K562 (cell line): Measurements from ENCODE around the gene COL25A1.

ENCODE experiments used
- CEBPB ChIP-seq: fragments of 450-650 bp; IDR thresholded peaks from 2 replicates; pipeline ENCODE4 v1.6.1; 2016; ENCODE audit warnings: missing genetic modification characterization, missing compliant biosample characterization
- CTCF ChIP-seq, 3 experiments: IDR thresholded peaks in 2 of 3; conservative IDR thresholded peaks in 1 of 3; 2 replicates each; pipeline ENCODE4 v1.5.1; 2011 to 2012; ENCODE audit warnings: low read length in 3 of 3, mild to moderate bottlenecking in 3 of 3, control low read depth in 2 of 3, improper control_type of control experiment in 1 of 3, inconsistent platforms in 1 of 3, low read depth in 1 of 3, mixed read lengths in 1 of 3, moderate library complexity in 1 of 3; ENCODE audit not compliant: insufficient read depth in 2 of 3
- FOXM1 ChIP-seq, 2 experiments: fragments of 450-650 bp in 1 of 2; sonication (generic) in 1 of 2; formaldehyde crosslinking in 1 of 2; IDR thresholded peaks; 2 replicates each; pipeline versions ENCODE4 v1.6.1 to v1.9.0; 2017 to 2022; ENCODE audit warnings: low read depth in 2 of 2, mild to moderate bottlenecking in 2 of 2, missing genetic modification reagents in 1 of 2, moderate library complexity in 1 of 2
- MAFF ChIP-seq: IDR thresholded peaks from 2 replicates; pipeline ENCODE4 v1.6.1; 2012; ENCODE audit warnings: low read length, improper control_type of control experiment
- USF2 ChIP-seq: sonication (generic); formaldehyde crosslinking; IDR thresholded peaks from 2 replicates; pipeline ENCODE4 v1.5.0; 2020; ENCODE audit warnings: missing genetic modification reagents
- ZNF140 ChIP-seq: fragments of 250-450 bp; sonication (Bioruptor Pico); IDR thresholded peaks from 2 replicates; pipeline ENCODE4 v1.8.0; 2021; ENCODE audit warnings: moderate library complexity, mild to moderate bottlenecking, inconsistent platforms

GRCh38 chr4:109127866-109128265 lies 174.6 kb downstream of the COL25A1 start:
- TF ChIP-seq FOXM1 (IDR thresholded peaks at IDR 0.05; ENCODE audit: low read depth) (no peak), FOXM1 (CRISPR knock-in tag; IDR thresholded peaks at IDR 0.05; ENCODE audit: low read depth) (no peak), MAFF (no peak), CEBPB (no peak), CTCF (IDR thresholded peaks at IDR 0.05 in 2 of 3, conservative IDR thresholded peaks at IDR 0.05 in 1 of 3; ENCODE audit: insufficient read depth in 2 of 3, low read depth in 1 of 3, low read length in 3 of 3) (no peak), ZNF140 (CRISPR knock-in tag) (no peak), USF2 (no peak)
